ENCODE measurements around the gene RHOD. TPM values are rescaled to one million over a fixed set of nuclear protein-coding genes. Genes with fewer than 3 reads are reported as not detected.

Gene RHOD
- total and polyA plus RNA-seq, 2 of the 8 experiments (the other 6 are each of a cell fraction or from before 2014, with no cell fraction given): 12.1 to 17.6 TPM

DNA sequence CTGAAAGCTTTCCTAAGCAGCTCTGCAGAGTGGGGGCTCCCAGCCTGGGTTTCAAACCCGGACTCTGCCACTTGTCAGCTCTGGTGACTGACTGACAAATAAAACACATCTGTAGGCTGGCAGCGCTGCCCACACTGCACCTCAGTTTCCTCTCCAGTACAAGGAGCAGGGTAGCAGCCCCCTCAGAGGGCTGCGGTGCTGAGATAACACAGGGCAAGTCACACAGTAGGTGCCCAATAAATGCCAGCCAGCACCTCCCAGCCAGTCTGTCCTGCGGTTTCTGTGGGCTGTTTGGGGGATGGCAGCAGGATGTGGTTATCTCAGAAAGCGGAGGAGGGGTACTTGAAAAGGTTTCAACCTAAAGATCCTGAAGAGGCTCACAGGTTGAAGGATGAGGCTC is 32.2 kb upstream of the RHOD start:
- H3K4me2 ChIP-seq (ENCODE audit: insufficient read depth in 1 of 2, low read depth in 2 of 2, low read length in 2 of 2): peak overlapping the region in 1 of 2 experiments; percentile 92; a peak in 1 of 4 replicates
- no peak overlapping the region for H3K56ac ChIP-seq (replicated peaks; ENCODE audit: insufficient read length, low read depth, low read length)
- no peaks in the 10 kb centered on the region for H3K79me2 ChIP-seq (ENCODE audit: control insufficient read depth in 1 of 2, insufficient read depth in 2 of 2, low read length in 2 of 2)
- H4K8ac ChIP-seq (ENCODE audit: extremely low read depth, insufficient read depth, low read length): no peak overlapping the region
- H3K27ac ChIP-seq (ENCODE audit: low read depth, low read length): no peak overlapping the region
- peaks cover 0 to 5% of the 10 kb centered on the region in 2 experiments for H4K20me1 ChIP-seq (replicated peaks in 1 of 2; ENCODE audit: control insufficient read depth in 1 of 2, insufficient read depth in 2 of 2, low read length in 2 of 2)
- H2BK12ac ChIP-seq (ENCODE audit: low read depth, low read length): no peak overlapping the region
- DNase-seq (ENCODE audit: low read depth in 1 of 2, low spot score in 2 of 2) (no peak), FAIRE-seq (no peak)
- no peak overlapping the region for H4K5ac ChIP-seq (ENCODE audit: insufficient read length, low read depth, low read length)
- no peak overlapping the region for H2BK15ac ChIP-seq (ENCODE audit: low read length)
- 86% methylated on average over 5 of the region's 5 CpGs; no CpG with 5 or more reads in 1 of the 2 experiments for WGBS, 2 experiments (ENCODE audit: extremely low coverage in 1 of 2, insufficient coverage in 1 of 2, insufficient read length in 1 of 2, insufficient replicate concordance in 2 of 2, low coverage in 1 of 2, low lambda C conversion rate in 2 of 2, missing lambda C conversion rate in 1 of 2)
- no peak overlapping the region for H3K4ac ChIP-seq (replicated peaks; ENCODE audit: insufficient read length, low read depth, low read length)
- peaks cover 24 to 37% (median 29%) of the 10 kb centered on the region in 4 experiments for H3K27me3 ChIP-seq (replicated peaks in 1 of 4; ENCODE audit: control insufficient read depth in 3 of 4, extremely low read depth in 1 of 4, insufficient read depth in 3 of 4, low read length in 3 of 4)
- no peak overlapping the region for H2AFZ ChIP-seq (ENCODE audit: low read length)
- no peaks in the 10 kb centered on the region for H3K36me3 ChIP-seq (ENCODE audit: control insufficient read depth in 2 of 4, insufficient read depth in 4 of 4, low read length in 3 of 4)
- peaks cover 3 to 4% of the 10 kb centered on the region in 2 experiments; a peak in 2 of 4 replicates for H3K9me3 ChIP-seq (ENCODE audit: insufficient read depth in 2 of 2, low read depth in 1 of 2, low read length in 1 of 2)
- no peak overlapping the region for H4K91ac ChIP-seq (replicated peaks; ENCODE audit: insufficient read length, low read length)
- no peak overlapping the region for H3K18ac ChIP-seq (ENCODE audit: extremely low read depth, low read length)
- H2BK5ac ChIP-seq (ENCODE audit: low read depth, low read length): no peak overlapping the region
- H2BK120ac ChIP-seq (replicated peaks; ENCODE audit: low read depth, low read length): no peak overlapping the region
- ChIA-PET POLR2A (ENCODE audit: partially characterized antibody) (interaction anchor here (0.8 to 1.5 kb wide), 3 partner anchors 10 to 19 kb away, joined by 3 to 6 read pairs (median 3); no protein-coding TSS in a partner anchor), CTCF (ENCODE audit: partially characterized antibody) (interaction anchor here (0.9 to 1.8 kb wide), 6 partner anchors 8 to 142 kb away, joined by 3 to 6 read pairs (median 4); no protein-coding TSS in a partner anchor)
- H3K23ac ChIP-seq (ENCODE audit: insufficient read length): no peak overlapping the region
- no peak overlapping the region for H3K4me3 ChIP-seq (ENCODE audit: extremely low read depth in 1 of 4, insufficient read depth in 2 of 4, low read depth in 3 of 4, low read length in 4 of 4)
- peaks cover 2 to 9% (median 7%) of the 10 kb centered on the region in 4 experiments; a peak in 6 of 7 replicates for H3K4me1 ChIP-seq (replicated peaks in 1 of 4; ENCODE audit: control insufficient read depth in 3 of 4, insufficient read depth in 4 of 4, low read length in 3 of 4)
- H2AK5ac ChIP-seq (ENCODE audit: low read depth, low read length): no peak overlapping the region
- TF ChIP-seq SRF (IDR thresholded peaks at IDR 0.05; ENCODE audit: low read depth, low read length): no peak
- TF ChIP-seq CHD1 (IDR thresholded peaks at IDR 0.05; ENCODE audit: low read depth, low read length): no peak
- no peak overlapping the region for H3K14ac ChIP-seq (ENCODE audit: insufficient read length)
- peaks cover 7% of the 10 kb centered on the region for H3K23me2 ChIP-seq (ENCODE audit: low read depth, low read length)
- no peaks in the 10 kb centered on the region; the same call in 1 of the 2 replicates for H3K79me1 ChIP-seq (ENCODE audit: low read depth, low read length)
- no peak overlapping the region for H3K9ac ChIP-seq (replicated peaks in 1 of 4; ENCODE audit: extremely low read depth in 1 of 4, low read depth in 3 of 4, low read length in 3 of 4)
- no peak overlapping the region for H2BK20ac ChIP-seq (ENCODE audit: low read length)

Data from H1 (cell line).